Measurements from ENCODE around the gene TARS2. TPM values are rescaled to one million over a fixed set of nuclear protein-coding genes. Genes with fewer than 3 reads are reported as not detected.

The TARS2 gene
- total and polyA plus RNA-seq, 2 of the 13 experiments (the other 11 are each of a cell fraction or from before 2014, with no cell fraction given), result 21.3 to 22.8 TPM

DNA sequence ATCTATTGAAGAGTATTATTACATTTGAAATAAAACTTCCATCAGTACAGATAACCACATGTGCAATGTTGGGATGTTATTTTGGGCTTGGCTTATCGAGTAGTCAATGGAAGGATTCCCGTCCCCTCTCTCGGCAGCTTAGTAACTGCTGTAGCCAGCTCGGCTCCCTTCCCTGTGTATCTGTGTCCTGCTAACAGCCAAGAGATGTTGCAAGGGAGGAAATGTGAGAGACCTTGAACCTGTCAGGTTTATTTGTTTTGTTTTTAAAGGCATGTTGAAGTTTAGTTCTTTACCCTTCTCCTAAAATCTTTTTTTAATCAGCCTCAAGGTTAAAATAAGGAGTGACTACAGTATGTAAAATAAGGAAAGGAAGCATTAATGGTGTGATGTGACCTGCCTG is 13.6 kb upstream of the TARS2 start (continued):
- TF ChIP-seq, protein P1, sequence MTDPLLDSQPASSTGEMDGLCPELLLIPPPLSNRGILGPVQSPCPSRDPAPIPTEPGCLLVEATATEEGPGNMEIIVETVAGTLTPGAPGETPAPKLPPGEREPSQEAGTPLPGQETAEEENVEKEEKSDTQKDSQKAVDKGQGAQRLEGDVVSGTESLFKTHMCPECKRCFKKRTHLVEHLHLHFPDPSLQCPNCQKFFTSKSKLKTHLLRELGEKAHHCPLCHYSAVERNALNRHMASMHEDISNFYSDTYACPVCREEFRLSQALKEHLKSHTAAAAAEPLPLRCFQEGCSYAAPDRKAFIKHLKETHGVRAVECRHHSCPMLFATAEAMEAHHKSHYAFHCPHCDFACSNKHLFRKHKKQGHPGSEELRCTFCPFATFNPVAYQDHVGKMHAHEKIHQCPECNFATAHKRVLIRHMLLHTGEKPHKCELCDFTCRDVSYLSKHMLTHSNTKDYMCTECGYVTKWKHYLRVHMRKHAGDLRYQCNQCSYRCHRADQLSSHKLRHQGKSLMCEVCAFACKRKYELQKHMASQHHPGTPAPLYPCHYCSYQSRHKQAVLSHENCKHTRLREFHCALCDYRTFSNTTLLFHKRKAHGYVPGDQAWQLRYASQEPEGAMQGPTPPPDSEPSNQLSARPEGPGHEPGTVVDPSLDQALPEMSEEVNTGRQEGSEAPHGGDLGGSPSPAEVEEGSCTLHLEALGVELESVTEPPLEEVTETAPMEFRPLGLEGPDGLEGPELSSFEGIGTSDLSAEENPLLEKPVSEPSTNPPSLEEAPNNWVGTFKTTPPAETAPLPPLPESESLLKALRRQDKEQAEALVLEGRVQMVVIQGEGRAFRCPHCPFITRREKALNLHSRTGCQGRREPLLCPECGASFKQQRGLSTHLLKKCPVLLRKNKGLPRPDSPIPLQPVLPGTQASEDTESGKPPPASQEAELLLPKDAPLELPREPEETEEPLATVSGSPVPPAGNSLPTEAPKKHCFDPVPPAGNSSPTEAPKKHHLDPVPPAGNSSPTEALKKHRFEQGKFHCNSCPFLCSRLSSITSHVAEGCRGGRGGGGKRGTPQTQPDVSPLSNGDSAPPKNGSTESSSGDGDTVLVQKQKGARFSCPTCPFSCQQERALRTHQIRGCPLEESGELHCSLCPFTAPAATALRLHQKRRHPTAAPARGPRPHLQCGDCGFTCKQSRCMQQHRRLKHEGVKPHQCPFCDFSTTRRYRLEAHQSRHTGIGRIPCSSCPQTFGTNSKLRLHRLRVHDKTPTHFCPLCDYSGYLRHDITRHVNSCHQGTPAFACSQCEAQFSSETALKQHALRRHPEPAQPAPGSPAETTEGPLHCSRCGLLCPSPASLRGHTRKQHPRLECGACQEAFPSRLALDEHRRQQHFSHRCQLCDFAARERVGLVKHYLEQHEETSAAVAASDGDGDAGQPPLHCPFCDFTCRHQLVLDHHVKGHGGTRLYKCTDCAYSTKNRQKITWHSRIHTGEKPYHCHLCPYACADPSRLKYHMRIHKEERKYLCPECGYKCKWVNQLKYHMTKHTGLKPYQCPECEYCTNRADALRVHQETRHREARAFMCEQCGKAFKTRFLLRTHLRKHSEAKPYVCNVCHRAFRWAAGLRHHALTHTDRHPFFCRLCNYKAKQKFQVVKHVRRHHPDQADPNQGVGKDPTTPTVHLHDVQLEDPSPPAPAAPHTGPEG (CRISPR knock-in tag; IDR thresholded peaks at IDR 0.05), result no peak
- peak; percentile 89 for TF ChIP-seq HNF4A (CRISPR knock-in tag; IDR thresholded peaks at IDR 0.05)
- peak; percentile 77 for TF ChIP-seq ZNF609 (CRISPR knock-in tag; IDR thresholded peaks at IDR 0.05; ENCODE audit: borderline replicate concordance)
- no peak for TF ChIP-seq ZNF749 (CRISPR knock-in tag; IDR thresholded peaks at IDR 0.05; ENCODE audit: borderline replicate concordance)
- no peak for TF ChIP-seq SRSF9 (IDR thresholded peaks at IDR 0.05; ENCODE audit: borderline replicate concordance, insufficient read depth, low read depth, low read length, poor library complexity, severe bottlenecking)
- TF ChIP-seq, protein P2, sequence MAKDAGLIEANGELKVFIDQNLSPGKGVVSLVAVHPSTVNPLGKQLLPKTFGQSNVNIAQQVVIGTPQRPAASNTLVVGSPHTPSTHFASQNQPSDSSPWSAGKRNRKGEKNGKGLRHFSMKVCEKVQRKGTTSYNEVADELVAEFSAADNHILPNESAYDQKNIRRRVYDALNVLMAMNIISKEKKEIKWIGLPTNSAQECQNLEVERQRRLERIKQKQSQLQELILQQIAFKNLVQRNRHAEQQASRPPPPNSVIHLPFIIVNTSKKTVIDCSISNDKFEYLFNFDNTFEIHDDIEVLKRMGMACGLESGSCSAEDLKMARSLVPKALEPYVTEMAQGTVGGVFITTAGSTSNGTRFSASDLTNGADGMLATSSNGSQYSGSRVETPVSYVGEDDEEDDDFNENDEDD (CRISPR knock-in tag; IDR thresholded peaks at IDR 0.05; ENCODE audit: borderline replicate concordance), result no peak; the same call in 1 of the 2 replicates
- TF ChIP-seq HOXA7 (CRISPR knock-in tag; IDR thresholded peaks at IDR 0.05), result no peak
- TF ChIP-seq NFIC (IDR thresholded peaks at IDR 0.05; ENCODE audit: low read length), result peak; percentile 70
- TF ChIP-seq MTF1 (CRISPR knock-in tag; IDR thresholded peaks at IDR 0.05), result no peak
- TF ChIP-seq, protein P3, sequence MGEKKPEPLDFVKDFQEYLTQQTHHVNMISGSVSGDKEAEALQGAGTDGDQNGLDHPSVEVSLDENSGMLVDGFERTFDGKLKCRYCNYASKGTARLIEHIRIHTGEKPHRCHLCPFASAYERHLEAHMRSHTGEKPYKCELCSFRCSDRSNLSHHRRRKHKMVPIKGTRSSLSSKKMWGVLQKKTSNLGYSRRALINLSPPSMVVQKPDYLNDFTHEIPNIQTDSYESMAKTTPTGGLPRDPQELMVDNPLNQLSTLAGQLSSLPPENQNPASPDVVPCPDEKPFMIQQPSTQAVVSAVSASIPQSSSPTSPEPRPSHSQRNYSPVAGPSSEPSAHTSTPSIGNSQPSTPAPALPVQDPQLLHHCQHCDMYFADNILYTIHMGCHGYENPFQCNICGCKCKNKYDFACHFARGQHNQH (CRISPR knock-in tag; IDR thresholded peaks at IDR 0.05), result peak; percentile 59
- TF ChIP-seq ZNF451 (CRISPR knock-in tag; IDR thresholded peaks at IDR 0.05), result no peak
- TF ChIP-seq ZMAT5 (CRISPR knock-in tag; IDR thresholded peaks at IDR 0.05; ENCODE audit: borderline replicate concordance, low read depth), result no peak
- TF ChIP-seq ZNF83 (CRISPR knock-in tag; IDR thresholded peaks at IDR 0.05; ENCODE audit: borderline replicate concordance), result no peak
- TF ChIP-seq TCF7 (IDR thresholded peaks at IDR 0.05; ENCODE audit: low read depth), result peak; percentile 49; the same call in 1 of the 2 replicates
- TF ChIP-seq ZSCAN22 (CRISPR knock-in tag; IDR thresholded peaks at IDR 0.05), result no peak
- no peak for TF ChIP-seq POLR2A (IDR thresholded peaks at IDR 0.05; ENCODE audit: insufficient read depth in 1 of 2, low read depth in 2 of 2, low read length in 2 of 2)
